Adipose tissue (tissue), 3 donors: ENCODE measurements around the gene MMP25. TPM values are rescaled to one million over a fixed set of nuclear protein-coding genes. Genes with fewer than 3 reads are reported as not detected.

Experiments
- H3K27ac ChIP-seq: one replicate; pipeline ENCODE4 v1.5.1; 2013; ENCODE audit warnings: low read depth, low read length
- WGBS, 3 donors: extraction: QIAGEN DNeasy Blood & Tissue Kit; methylation state at CpG; one replicate each; pipeline ENCODE4 v1.1.7; 2013; 5-methylcytosine and 5-hydroxymethylcytosine counted together
- polyA plus RNA-seq, 3 donors: library from polyadenylated mRNA; stranded (reverse); fragments of 200-250 nt; gene quantifications; one replicate each; pipeline ENCODE4 v1.2.3, GENCODE V29; 2013
- donor health status: healthy with polysubstance abuse.
- donor health status: Bipolar disorder and iron deficiency.
- donor health status: healthy.

MMP25 gene
- polyA plus RNA-seq, 3 donors, result 0.84 to 57.3 (median 11.4) TPM

DNA sequence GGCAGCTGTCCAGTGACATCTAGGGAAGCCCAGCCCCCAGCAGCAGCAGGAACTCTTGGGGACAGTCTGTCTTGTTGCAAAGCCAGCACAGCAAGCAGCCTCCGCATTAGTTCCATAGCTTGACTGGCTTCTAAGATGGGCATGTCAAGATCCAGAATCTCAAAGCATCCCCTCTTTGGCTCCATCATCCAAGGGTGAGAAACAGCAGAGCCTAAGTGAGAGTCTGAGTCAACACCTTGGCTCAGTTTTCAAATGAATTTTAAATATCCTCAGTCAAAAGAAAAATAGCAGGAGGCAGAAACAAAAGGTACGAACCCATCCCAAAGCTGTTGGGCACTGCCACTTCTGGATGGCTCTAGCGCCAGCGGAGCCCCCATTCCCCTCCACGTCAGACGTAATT lies 31.4 kb upstream of the MMP25 start:
- 84 to 92% (median 86%) methylated on average over 6 of the region's 6 CpGs for WGBS, 3 donors
- no peak overlapping the region for H3K27ac ChIP-seq

DNA sequence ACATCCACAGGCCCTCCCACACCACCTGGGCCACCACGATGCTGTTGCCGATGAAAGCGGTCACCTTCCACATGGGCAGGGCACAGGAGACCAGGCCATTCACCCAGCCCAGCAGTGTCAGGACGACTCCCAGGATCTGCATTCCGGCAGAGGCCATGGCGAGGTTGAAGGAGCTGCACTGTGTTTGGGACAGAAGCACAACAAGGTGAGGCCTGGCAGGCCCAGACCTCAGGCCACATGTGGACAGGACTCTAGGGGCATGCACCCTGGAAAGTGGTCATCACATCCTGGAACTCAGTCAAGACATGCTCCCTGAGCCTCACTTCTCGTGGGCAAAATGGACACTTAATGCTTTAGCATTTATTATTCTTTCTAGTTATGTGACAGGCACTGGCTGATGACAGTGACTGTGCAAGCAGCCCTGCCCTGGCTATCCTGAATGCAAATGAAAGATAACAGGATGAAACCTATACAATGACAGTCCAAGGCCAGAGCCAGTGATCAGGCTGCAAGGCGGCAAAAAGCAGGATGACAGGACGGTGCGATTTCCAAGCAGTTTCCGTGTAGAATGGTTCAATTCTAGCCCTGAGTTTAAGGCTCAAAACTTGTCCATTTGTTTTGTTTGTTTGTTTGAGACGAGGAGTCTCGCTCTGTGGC lies 30.4 kb upstream of the MMP25 start:
- WGBS, 3 donors, result 88 to 89% (median 89%) methylated on average over 13 of the region's 13 CpGs
- no peak overlapping the region for H3K27ac ChIP-seq

DNA sequence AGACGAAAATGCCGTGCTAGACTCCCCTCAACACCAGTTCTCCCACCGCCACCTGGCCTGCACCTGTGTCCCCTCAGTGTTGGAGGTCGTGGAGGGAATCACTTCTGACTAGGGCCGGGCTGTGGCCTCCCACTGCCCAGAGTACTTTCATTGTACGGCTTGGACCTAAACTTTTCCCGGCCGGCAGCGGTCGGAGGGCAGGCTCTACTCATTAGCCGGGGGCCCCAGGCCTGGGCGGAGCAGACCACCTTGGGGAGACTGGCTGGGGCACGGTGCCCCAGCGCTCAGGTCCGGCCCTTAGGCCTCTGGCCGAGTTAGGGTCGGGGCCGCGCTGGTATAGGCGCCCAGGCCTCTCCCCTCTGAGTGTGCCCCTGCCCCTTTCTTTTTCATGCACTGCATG lies 29.0 kb upstream of the MMP25 start:
- H3K27ac ChIP-seq, result no peak overlapping the region
- WGBS, 3 donors, result 55 to 83% (median 72%) methylated on average over 20 of the region's 20 CpGs

DNA sequence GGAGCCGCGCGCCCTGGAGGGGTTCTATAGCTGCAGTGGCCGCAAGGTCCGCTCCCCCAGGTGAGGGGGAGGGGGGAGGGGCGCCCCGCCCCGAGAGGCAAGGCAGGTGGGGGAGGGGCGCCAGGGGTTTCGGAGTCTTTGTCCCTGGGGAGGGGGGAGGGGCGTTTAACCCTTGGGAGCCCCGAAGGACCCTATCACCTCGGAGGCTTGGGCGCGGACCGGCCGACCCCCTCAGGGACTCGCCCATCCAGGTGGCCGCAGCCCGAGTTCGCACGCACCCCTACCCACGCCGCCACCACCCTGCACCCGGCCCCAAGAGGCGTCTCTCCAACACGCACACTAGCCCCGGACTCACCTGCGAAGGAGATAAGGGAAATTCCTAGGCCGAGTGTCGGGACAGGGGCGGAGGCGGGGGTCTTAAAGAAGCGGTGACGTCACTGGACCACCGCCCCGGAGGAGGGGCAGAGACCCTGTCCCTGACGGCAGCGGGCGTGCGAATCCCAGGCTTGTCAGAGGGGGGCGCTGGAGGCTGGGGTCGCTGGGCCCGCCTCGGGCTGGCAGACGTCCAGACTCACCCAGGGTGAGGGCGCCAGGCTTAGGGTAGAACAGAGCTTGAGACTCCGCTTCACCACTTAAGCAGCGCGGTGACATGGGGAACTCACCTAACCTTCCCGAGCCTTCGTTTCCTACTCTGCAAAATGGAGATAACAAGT lies 28.4 kb upstream of the MMP25 start, which contains the start of gene CLDN6:
TSS of gene CLDN6 (minus strand) at position 390 of the 713 bp plus-strand sequence. CDS start 2,162 bp downstream, outside the sequence.
- H3K27ac ChIP-seq, result no peak within 1 kb of the TSS
- WGBS, 3 donors, result 7 to 12% (median 11%) methylated on average over 37 to 52 of the region's 52 CpGs

DNA sequence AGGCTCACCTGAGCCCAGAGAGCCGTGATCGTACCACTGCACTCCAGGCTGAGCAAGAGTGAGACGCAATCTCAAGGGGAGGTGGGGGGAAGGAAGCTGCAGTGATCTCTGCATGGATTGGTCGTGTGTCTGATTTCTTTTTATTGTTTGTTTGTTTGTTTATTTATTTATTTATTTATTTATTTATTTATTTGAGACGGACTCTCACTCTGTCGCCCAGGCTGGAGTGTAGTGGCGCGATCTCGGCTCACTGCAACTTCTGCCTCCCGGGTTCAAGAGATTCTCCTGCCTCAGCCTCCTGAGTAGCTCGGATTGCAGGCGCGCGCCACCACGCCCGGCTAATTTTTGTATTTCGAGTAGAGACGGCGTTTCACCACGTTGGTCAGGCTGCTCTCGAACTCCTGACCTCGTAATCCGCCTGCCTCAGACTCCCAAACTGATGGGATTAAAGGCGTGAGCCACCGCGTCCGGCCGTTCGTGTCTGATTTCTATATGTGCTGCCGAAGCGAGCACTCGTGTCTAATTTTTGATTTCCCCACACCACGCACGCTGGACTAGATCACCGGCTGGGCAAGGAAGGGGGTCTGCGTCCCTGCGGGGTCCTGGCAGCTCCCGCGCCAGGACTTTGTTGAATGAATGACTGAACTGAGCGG lies 26.6 kb upstream of the MMP25 start:
- H3K27ac ChIP-seq, result no peak overlapping the region
- 24 to 34% (median 30%) methylated on average over 40 of the region's 40 CpGs for WGBS, 3 donors

DNA sequence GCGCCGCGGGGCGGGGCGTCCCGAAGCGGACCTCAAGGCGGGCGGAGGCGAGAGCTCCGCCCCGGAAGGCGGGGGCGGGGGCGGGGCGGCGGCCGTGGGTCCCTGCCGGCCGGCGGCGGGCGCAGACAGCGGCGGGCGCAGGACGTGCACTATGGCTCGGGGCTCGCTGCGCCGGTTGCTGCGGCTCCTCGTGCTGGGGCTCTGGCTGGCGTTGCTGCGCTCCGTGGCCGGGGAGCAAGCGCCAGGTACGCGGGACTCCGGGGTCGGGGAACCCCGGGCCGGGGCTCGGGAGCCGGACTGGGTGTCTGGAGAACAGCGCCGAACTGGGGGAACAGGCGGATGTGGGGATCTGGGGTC lies 26.1 kb upstream of the MMP25 start, which contains the start of gene TNFRSF12A:
TSS of gene TNFRSF12A (plus strand) at position 122 of the 357 bp plus-strand sequence. CDS start at position 152, 30 bp downstream.
- H3K27ac ChIP-seq, result peak within 1 kb of the TSS; percentile 30
- WGBS, 3 donors, result 0 to 1% (median 1%) methylated on average over 38 to 49 of the region's 49 CpGs

DNA sequence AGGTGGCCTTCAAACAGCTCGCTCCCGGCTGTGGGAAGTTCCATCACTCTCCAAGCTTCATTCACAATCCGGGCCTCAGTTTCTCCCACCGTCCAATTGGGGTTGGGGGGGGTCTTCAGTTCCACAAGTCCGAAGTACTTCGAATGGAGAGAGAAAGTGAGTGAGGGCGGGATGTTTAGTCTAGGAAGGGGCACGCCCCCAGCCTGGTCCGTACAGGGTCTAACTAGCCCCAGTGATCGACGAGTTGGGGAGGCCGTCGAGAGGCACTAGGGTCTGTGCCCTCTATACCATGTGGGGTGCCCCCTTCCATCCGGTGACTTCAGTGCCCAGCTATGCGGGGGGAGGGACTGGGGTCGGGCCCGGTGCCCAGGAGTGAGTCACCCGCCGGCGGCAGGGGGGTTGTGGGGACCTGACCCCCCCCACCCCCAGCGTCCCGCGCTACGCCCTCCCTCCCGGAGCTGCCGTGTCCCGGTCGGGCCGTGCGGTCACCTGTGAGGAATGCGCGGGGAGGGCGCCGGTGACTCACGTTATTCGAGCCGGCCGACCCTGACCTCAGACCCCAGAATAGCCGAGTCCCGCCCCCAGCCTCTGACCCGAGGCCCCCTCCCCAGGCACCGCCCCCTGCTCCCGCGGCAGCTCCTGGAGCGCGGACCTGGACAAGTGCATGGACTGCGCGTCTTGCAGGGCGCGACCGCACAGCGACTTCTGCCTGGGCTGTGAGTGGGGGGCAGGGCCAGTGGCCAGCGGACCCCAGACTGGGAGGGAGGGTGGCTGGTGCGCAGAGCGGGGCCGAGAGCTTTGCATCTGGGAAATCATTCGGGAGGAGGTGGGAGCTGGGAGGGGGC lies 25.5 kb upstream of the MMP25 start:
- 1% methylated on average over 50 to 57 of the region's 57 CpGs for WGBS, 3 donors
- peak overlapping the region; percentile 30 for H3K27ac ChIP-seq

DNA sequence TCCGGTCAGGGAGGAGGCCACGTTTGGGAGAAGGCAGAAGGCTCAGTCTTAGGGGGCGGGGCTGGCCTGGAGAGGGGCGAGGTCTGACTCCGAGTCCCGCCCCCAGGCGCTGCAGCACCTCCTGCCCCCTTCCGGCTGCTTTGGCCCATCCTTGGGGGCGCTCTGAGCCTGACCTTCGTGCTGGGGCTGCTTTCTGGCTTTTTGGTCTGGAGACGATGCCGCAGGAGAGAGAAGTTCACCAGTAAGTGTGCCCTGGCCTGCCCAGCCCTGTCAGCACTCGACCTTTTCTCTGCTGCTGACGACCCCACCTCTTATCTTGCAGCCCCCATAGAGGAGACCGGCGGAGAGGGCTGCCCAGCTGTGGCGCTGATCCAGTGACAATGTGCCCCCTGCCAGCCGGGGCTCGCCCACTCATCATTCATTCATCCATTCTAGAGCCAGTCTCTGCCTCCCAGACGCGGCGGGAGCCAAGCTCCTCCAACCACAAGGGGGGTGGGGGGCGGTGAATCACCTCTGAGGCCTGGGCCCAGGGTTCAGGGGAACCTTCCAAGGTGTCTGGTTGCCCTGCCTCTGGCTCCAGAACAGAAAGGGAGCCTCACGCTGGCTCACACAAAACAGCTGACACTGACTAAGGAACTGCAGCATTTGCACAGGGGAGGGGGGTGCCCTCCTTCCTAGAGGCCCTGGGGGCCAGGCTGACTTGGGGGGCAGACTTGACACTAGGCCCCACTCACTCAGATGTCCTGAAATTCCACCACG lies 24.7 kb upstream of the MMP25 start:
- H3K27ac ChIP-seq, result peak overlapping the region; percentile 65
- WGBS, 3 donors, result 17 to 20% (median 19%) methylated on average over 25 of the region's 25 CpGs

DNA sequence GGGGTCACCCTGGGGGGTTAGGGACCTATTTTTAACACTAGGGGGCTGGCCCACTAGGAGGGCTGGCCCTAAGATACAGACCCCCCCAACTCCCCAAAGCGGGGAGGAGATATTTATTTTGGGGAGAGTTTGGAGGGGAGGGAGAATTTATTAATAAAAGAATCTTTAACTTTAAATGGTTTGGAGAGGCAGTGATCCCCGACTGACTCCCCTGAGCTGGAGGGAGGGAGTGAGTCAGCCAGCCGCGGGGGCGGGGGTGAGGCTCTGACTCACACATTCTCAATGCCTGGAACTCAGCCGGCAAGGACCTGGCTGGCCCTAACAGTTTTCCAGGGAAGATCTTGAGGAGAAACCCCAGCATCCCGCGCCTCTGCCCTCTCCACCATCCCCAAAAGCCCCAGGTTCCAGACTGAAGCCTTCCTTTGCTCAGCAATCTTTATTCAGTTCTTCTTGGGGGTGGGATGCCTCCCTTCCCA lies 24.1 kb upstream of the MMP25 start:
- H3K27ac ChIP-seq, result peak overlapping the region; percentile 65
- 13 to 23% (median 19%) methylated on average over 8 of the region's 8 CpGs for WGBS, 3 donors

DNA sequence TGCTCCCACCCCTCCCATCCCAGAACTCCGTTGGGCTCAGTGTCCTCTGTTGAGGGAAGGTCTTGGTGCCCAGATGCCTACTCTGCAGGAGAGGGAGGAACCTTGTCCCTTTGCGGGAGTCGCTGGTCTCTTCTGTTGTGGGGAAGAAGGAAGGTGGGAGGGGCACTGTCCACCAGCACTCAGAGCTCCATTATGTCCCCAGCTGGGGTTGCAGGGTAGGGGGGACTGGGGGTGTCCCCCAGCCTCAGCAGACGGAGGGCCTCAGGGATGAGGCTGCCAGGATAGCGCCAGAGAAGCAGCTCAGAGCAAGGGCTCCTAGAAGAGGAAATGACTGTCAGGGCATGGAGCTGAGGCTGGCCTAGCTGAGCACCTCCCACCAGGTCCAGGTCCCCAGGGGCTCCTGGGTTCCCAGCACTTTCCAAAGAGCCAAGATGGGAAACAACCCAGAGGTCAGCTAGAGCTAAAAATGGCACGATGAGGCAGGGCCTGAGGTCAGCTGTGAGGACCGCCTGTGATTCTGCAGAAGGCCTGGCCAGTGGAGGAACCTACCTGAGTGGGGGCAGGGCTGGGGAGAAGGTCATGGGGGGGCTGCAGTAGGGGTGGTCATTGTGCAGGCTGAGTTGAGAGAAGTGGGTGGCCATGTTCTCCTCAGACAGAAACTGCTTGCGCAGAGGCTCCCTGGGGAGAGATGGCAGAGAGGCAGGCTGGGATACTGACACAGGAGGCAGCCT lies 23.5 kb upstream of the MMP25 start:
- peak overlapping the region; percentile 62 for H3K27ac ChIP-seq
- 31 to 49% (median 33%) methylated on average over 8 of the region's 8 CpGs for WGBS, 3 donors

DNA sequence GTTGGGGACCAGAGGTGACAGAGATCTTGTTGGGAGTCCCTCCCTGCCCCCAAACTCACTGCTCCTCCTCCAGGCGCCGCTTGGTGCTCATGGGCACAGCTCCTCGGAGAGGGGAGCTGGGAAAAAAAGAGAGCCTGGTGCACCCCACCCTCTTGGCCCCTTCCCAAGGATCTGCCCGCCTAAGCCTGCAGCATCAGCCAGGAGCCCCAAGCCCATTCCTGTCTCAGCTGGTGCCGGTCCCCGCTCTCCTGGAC lies 23.0 kb upstream of the MMP25 start:
- 28 to 31% (median 31%) methylated on average over 6 of the region's 6 CpGs for whole genome bisulfite sequencing, 3 donors
- H3K27ac ChIP-seq, result peak overlapping the region; percentile 62

DNA sequence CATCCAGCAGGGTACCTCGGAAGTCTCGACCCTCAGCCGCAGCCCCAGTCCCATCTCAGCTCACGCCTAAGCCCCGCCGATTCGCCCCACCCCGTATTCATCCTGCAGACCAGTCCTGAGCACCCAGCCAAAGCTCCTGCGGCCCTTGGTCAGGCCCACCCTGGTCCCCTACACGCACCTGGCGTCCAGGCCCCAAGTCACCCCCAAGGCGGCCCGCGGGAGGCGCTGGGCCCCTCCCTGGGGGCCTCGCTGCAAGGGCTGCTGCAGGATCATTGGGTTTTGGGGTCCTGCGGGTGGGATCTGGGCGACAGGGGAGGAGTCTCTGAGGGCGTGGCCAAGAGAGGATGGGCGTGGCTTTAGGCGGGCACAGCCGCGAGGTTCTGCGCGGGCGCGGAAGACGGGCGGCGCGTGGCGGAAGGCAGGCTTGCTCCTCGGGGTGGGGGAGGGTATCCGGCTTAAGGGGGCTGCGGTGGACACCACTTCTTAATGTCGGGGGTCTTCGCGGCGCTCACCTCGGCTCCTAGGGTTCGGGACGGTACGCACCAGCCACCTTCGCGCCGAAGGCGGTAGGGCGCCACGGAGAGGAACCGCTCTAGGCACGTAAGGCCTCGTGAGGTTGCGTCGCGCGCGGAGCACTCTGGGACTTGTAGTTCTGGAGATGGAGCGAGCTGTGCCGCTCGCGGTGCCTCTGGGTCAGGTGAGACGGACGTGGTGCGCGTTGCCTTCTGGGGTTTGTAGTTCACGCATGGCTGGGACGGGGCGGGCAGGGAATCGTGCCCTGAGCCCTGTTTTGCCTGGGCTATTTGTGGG lies 22.5 kb upstream of the MMP25 start, which contains the start of the genes HCFC1R1 and THOC6:
TSS of gene HCFC1R1 (minus strand) at position 274 of the 810 bp plus-strand sequence. CDS start at position 273, 1 bp downstream.
TSS of gene THOC6 (plus strand) at position 367 of the 810 bp plus-strand sequence. CDS start at position 659, 292 bp downstream.
- H3K27ac ChIP-seq, result peak within 1 kb of the TSS; percentile 62
- WGBS, 3 donors, result 1% methylated on average over 65 to 69 of the region's 69 CpGs

DNA sequence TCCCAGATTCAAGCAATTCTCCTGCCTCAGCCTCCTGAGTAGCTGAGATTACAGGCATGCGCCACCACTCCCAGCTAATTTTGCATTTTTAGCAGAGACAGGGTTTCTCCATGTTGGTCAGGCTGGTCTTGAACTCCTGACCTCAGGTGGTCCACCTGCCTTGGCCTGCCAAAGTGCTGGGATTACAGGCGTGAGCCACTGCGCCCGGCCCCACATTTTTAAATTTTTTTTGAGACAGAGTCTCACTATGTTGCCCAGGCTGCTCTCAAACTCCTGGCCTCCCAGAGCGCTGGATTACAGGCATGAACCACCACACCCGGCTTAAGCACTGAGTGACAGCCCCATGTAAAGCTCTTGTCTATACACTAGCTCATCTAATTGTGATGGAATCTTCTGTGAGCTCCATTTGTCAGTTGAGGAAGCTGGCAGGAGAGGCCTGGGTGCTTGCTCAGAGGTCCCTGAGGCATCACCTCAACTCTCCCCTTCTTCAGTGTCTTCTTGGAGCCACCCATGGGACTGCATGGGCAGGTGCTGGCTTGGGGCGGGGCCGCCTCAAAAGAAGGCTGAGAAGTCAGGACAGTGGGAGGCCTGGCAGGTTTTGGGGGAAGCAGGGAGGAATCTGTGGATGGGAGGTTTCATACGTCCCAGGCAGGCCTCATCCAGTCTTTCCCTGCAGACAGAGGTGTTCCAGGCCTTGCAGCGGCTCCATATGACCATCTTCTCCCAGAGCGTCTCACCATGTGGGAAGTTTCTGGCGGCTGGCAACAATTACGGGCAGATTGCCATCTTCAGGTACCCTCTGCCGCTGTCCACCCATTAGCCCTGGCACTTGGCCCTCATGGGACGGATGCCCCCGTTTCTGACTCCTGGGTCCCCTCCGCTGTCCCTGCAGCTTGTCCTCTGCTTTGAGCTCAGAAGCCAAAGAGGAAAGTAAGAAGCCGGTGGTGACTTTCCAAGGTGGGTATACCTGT lies 21.0 kb upstream of the MMP25 start:
- WGBS, 3 donors, result 89 to 97% (median 96%) methylated on average over 18 of the region's 18 CpGs
- H3K27ac ChIP-seq, result no peak overlapping the region

DNA sequence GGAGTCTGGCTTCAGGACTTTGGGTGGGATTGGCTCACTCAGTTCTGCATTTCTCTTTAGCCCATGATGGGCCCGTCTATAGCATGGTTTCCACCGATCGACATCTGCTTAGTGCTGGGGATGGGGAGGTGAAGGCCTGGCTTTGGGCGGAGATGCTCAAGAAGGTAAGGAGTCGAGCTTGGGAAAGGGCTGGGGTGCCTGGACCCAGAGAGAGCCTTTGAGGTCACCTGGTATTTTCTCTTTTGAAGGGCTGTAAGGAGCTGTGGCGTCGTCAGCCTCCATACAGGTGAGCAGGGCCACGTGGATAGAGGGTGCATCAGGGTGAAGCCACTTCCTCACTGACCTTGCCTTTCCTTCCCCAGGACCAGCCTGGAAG lies 20.4 kb upstream of the MMP25 start:
- H3K27ac ChIP-seq, result no peak overlapping the region
- WGBS, 3 donors, result 93 to 95% (median 94%) methylated on average over 8 of the region's 8 CpGs
